BE2C (cell line): ENCODE results near the gene ASCL2.

ENCODE experiments used
- DNase-seq: peaks from one replicate; pipeline ENCODE4 v3.0.0-alpha.2; 2020
- H3K27me3 ChIP-seq: fragments of 250-450 bp; sonication (Bioruptor Pico); 2 replicates; pipeline ENCODE4 v1.5.1; 2020; ENCODE audit warnings: mild to moderate bottlenecking
- H3K36me3 ChIP-seq: fragments of 250-450 bp; sonication (Bioruptor Pico); 2 replicates; pipeline ENCODE4 v1.5.1; 2020; ENCODE audit warnings: mild to moderate bottlenecking
- H3K4me1 ChIP-seq: fragments of 250-450 bp; sonication (Bioruptor Pico); 2 replicates; pipeline ENCODE4 v1.5.1; 2020
- H3K4me3 ChIP-seq: 2 replicates; pipeline ENCODE4 v1.5.1; 2011; ENCODE audit warnings: low read depth, low read length
- H3K9me3 ChIP-seq: fragments of 250-450 bp; sonication (Bioruptor Pico); 2 replicates; pipeline ENCODE4 v1.5.1; 2020
- TF ChIP-seq, protein P1 (sequence below): IDR thresholded peaks from 2 replicates; pipeline ENCODE4 v1.5.1; 2012; ENCODE audit warnings: mild to moderate bottlenecking, low read depth, low read length

Gene ASCL2

DNA sequence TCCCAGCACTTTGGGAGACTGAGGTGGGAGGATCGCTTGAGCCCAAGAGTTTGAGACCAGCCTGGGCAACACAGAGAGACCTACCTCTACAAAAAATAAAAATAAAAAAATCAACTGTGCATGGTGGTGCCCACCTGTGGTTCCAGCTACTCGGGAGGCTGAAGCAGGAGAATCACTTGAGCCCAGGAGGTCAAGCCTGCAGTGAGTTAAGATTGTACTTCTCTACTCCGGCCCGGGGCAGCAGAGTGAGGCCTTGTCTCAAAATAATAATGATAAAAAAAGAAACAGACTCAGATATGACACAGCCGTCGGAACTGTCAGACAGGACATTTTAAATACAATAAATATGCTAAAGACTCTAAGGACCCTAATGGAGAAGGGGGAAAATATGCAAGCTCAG, 18.4 kb downstream of the ASCL2 start:
- Histone ChIP-seq H3K4me1 (no peaks in the 10 kb centered on the region), H3K27me3 (no peaks in the 10 kb centered on the region), H3K9me3 (no peaks in the 10 kb centered on the region), H3K36me3 (no peaks in the 10 kb centered on the region), H3K4me3 (no peak overlapping the region)
- DNase-seq = no peak
- TF ChIP-seq, protein P1, sequence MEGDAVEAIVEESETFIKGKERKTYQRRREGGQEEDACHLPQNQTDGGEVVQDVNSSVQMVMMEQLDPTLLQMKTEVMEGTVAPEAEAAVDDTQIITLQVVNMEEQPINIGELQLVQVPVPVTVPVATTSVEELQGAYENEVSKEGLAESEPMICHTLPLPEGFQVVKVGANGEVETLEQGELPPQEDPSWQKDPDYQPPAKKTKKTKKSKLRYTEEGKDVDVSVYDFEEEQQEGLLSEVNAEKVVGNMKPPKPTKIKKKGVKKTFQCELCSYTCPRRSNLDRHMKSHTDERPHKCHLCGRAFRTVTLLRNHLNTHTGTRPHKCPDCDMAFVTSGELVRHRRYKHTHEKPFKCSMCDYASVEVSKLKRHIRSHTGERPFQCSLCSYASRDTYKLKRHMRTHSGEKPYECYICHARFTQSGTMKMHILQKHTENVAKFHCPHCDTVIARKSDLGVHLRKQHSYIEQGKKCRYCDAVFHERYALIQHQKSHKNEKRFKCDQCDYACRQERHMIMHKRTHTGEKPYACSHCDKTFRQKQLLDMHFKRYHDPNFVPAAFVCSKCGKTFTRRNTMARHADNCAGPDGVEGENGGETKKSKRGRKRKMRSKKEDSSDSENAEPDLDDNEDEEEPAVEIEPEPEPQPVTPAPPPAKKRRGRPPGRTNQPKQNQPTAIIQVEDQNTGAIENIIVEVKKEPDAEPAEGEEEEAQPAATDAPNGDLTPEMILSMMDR = no peak

DNA sequence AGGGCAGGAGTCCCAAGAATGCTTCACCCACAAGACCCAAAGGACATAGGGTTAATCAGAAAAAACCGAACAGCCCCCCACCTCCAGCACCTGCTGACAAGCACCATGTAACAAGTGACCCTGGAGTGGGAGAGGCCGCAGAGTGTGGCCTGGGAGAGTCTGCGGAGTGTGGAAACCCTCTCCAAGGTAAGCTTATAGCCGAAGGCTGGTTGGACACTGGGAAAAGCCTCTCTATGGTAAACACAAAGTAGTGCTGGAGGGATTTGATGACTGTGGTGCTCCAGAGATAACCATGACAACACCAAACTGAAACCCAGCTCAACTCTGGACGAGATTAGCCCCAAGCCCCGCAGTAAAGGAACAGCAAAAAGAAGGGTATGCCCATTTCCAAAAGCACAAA, 19.2 kb downstream of the ASCL2 start:
- Histone ChIP-seq H3K4me3 (no peak overlapping the region), H3K4me1 (no peaks in the 10 kb centered on the region), H3K36me3 (no peaks in the 10 kb centered on the region), H3K9me3 (no peaks in the 10 kb centered on the region), H3K27me3 (no peaks in the 10 kb centered on the region)
- TF ChIP-seq, protein P1 = no peak
- DNase-seq = no peak

DNA sequence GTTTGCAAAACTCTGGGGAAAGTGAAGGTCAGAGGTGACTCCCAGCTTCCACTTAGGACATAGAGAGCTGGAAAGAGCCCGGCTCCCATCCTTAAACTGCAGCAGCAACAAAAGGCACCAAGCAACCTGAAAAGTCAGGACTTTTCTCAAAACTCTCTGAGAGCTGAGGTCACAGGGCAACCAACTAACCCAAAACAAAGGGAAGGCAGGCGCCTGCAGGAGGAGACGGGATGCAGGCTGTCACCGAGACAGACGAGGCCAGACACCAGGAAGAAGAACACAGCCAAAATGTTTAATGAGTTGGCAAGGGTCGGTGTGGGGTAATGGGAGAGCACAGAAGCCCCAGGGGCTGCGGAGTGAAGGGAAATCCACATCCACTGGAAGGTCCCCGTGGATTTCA, 19.9 kb downstream of the ASCL2 start:
- no peak for DNase-seq
- no peaks in the 10 kb centered on the region for H3K36me3 ChIP-seq

DNA sequence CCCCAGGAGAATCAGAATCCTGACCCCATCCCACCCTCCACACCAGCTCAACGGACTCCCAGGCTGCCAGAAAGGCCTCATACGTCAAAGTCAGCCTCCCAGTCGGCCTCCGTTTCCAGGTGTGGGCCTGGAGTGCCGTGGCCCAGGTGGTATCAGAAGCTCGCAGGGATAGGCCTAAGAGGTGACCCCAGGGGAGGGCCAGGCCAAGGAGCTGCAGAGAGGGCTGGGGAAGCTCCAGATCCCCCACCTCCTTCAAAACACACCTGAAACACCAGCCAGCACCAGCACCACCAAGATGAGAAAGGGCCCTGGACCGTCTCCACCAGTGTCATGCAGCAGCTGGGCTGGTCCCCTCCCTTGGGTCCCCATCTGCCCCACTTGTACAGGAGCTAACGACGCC, 20.3 kb downstream of the ASCL2 start:
- TF ChIP-seq, protein P1 = no peak
- H3K4me3 ChIP-seq = no peak overlapping the region
- H3K36me3 ChIP-seq = no peaks in the 10 kb centered on the region
- no peaks in the 10 kb centered on the region for H3K4me1 ChIP-seq
- no peaks in the 10 kb centered on the region for H3K9me3 ChIP-seq
- DNase-seq = no peak
- no peaks in the 10 kb centered on the region for H3K27me3 ChIP-seq

More for the DNA sequence above, 19.9 kb downstream of the ASCL2 start:
- Histone ChIP-seq H3K4me3 (no peak overlapping the region), H3K4me1 (no peaks in the 10 kb centered on the region), H3K27me3 (no peaks in the 10 kb centered on the region), H3K9me3 (no peaks in the 10 kb centered on the region)
- TF ChIP-seq, protein P1 = no peak

DNA sequence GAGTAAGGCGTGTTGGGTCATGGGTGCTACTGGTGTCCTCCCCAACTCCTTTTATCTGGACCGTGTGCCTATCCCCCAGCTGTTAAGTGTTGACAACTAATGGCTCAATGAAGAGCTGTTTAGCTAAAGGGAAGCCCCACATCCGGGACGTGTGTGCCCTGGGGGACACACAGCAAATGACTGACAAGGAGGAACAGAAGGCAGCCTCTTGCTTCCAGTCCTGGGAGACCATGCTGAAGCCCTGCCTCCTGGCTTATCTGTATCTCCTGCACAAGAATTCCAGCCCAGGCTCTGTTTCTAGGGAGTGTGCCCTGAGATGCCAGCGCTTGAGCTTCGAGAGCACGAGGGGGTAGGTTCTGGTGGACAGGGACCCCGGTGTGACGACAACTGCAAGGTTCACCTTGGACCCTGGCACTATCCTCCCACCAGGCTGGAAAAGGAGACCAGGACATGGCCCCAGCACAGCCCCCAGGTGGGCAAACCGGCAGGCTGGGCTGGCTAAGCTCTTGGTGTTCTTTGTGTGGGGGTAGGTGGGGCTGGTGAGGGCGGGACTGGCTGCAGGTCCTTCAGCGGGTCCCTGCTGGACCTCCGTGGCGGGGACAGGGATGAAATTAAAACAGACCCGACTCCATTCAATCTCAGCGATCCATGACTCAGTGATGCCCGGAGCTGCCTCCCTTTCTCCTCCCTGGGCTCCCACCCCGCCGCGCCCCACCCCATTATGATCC, 21.0 kb downstream of the ASCL2 start:
- H3K27me3 ChIP-seq = no peaks in the 10 kb centered on the region
- no peak overlapping the region for H3K4me3 ChIP-seq

DNA sequence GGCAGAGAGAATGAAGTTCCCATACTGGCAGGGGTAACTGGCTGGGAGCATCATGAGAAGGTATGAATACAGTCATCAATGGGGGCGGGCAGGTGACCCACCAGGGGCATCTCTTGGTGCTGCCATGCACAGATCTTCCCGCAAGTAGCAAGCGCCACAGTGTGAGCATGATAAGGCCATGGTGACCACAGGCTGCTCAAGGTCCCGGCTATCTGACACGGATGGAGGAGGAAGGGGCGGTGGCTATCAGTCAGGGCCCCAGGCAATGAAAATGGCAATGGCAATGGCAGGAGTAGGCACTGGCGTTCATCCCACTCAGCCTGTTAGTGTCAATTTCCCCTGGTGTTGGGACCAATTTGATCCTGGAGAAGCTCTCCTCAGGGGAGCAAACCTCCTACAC, 21.6 kb downstream of the ASCL2 start:
- H3K36me3 ChIP-seq = no peaks in the 10 kb centered on the region
- no peak overlapping the region for H3K4me3 ChIP-seq
- H3K9me3 ChIP-seq = no peaks in the 10 kb centered on the region
- TF ChIP-seq, protein P1 = no peak
- no peaks in the 10 kb centered on the region for H3K4me1 ChIP-seq
- H3K27me3 ChIP-seq = no peaks in the 10 kb centered on the region
- DNase-seq = no peak

More for the DNA sequence above, 21.0 kb downstream of the ASCL2 start:
- TF ChIP-seq, protein P1 = no peak
- DNase-seq = no peak
- no peaks in the 10 kb centered on the region for H3K9me3 ChIP-seq
- H3K36me3 ChIP-seq = no peaks in the 10 kb centered on the region
- H3K4me1 ChIP-seq = no peaks in the 10 kb centered on the region
